GM08714 (cell line): Measurements from ENCODE around the gene DUSP5.

Experiments used
- H3K4me3 ChIP-seq: fragments of 200-500 bp; sonication (Bioruptor generic); 2 replicates; pipeline ENCODE4 v1.5.1; 2014; ENCODE audit warnings: mild to moderate bottlenecking, low read length, inconsistent platforms
- ZNF274 ChIP-seq: IDR thresholded peaks from 2 replicates; pipeline ENCODE4 v1.6.1; 2012; ENCODE audit warnings: mild to moderate bottlenecking, low read depth, low read length

DUSP5 gene

GRCh38 chr10:110471566-110472139 is 26.1 kb upstream of the DUSP5 start:
- no peak for TF ChIP-seq ZNF274
- no peak overlapping the region for H3K4me3 ChIP-seq

GRCh38 chr10:110474017-110474416 is 23.7 kb upstream of the DUSP5 start:
- no peak for TF ChIP-seq ZNF274
- H3K4me3 ChIP-seq, result no peak overlapping the region

GRCh38 chr10:110474826-110475225 is 22.9 kb upstream of the DUSP5 start:
- H3K4me3 ChIP-seq, result no peak overlapping the region
- TF ChIP-seq ZNF274, result no peak

GRCh38 chr10:110475722-110476515 is 21.8 kb upstream of the DUSP5 start:
- H3K4me3 ChIP-seq, result no peak overlapping the region
- no peak for TF ChIP-seq ZNF274

GRCh38 chr10:110479710-110480109 is 18.0 kb upstream of the DUSP5 start:
- no peak overlapping the region for H3K4me3 ChIP-seq
- no peak for TF ChIP-seq ZNF274

- no peak overlapping the region for H3K4me3 ChIP-seq
- TF ChIP-seq ZNF274, result no peak
Observed at GRCh38 chr10:110480387-110480786, 17.3 kb upstream of the DUSP5 start.

- no peak for TF ChIP-seq ZNF274
- no peak overlapping the region for H3K4me3 ChIP-seq
Observed at GRCh38 chr10:110481919-110482318, 15.8 kb upstream of the DUSP5 start.

GRCh38 chr10:110483633-110484032 is 14.1 kb upstream of the DUSP5 start:
- no peak overlapping the region for H3K4me3 ChIP-seq
- TF ChIP-seq ZNF274, result no peak

GRCh38 chr10:110485541-110485940 is 12.2 kb upstream of the DUSP5 start:
- H3K4me3 ChIP-seq, result no peak overlapping the region
- TF ChIP-seq ZNF274, result no peak

GRCh38 chr10:110486680-110487410 is 10.9 kb upstream of the DUSP5 start:
- no peak overlapping the region for H3K4me3 ChIP-seq
- no peak for TF ChIP-seq ZNF274

GRCh38 chr10:110487411-110488331 is 10.0 kb upstream of the DUSP5 start:
- no peak for TF ChIP-seq ZNF274
- no peak overlapping the region for H3K4me3 ChIP-seq

- no peak overlapping the region for H3K4me3 ChIP-seq
- no peak for TF ChIP-seq ZNF274
Observed at GRCh38 chr10:110488332-110488681, 9.4 kb upstream of the DUSP5 start.

GRCh38 chr10:110488940-110489339 is 8.8 kb upstream of the DUSP5 start:
- TF ChIP-seq ZNF274, result no peak
- H3K4me3 ChIP-seq, result no peak overlapping the region

- no peak for TF ChIP-seq ZNF274
- no peak overlapping the region for H3K4me3 ChIP-seq
Observed at GRCh38 chr10:110490640-110491039, 7.1 kb upstream of the DUSP5 start.

GRCh38 chr10:110491346-110491745 is 6.4 kb upstream of the DUSP5 start:
- no peak for TF ChIP-seq ZNF274

More at GRCh38 chr10:110491346-110491745, 6.4 kb upstream of the DUSP5 start:
- no peak overlapping the region for H3K4me3 ChIP-seq
